HG03095 (cell line): ENCODE measurements around the gene CDH13.

Source experiments
- ATAC-seq: cut with Tn5 transposase; IDR thresholded peaks from one replicate; pipeline ENCODE4 v1.9.1; 2021; ENCODE audit warnings: moderate library complexity; ENCODE audit not compliant: unreplicated experiment

Gene CDH13

GRCh38 chr16:82682767-82683166 lies 56.0 kb downstream of the CDH13 start:
- no peak for ATAC-seq

- ATAC-seq: no peak
Measured at GRCh38 chr16:82684256-82684655, 57.5 kb downstream of the CDH13 start.

DNA sequence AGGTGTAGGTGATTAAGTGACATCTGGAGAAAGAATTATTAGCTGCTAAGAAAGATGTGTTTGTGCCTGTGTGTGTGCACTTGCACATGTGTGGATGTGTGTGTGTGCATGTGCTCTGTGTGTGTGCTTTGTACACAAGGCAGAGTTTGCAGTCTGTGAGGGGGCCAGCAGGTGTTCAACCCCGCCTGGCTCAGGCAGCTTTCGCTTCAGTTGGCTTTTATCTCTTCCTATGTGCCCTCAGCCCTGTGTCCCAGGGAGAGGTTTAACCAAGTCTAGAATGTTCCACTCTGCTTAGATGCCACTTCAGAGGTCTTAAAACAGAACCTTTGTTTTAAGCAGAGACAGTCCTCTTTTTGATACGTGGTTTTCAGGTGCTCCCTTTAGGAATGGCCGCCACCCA lies 58.8 kb downstream of the CDH13 start:
- ATAC-seq: no peak

- ATAC-seq: no peak
Measured at GRCh38 chr16:82694239-82694874, 67.6 kb downstream of the CDH13 start.

DNA sequence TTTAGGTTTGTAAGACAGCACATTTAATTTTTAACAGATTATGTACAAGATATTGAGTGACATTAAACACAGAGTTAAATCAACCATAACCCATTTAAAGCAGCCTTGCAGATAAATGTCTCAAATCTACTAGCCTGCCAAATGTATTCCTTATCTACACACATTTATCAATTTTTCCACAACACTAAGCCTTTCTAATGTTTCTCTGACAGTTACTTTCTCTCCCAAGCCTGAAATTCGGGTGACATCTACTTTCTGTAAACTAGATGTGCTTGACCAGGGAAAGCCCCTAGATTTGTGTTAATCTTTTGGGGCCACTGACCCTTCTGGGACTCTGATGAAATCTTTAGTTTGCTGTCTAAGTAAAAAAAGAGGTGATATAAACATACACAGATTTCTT lies 69.0 kb downstream of the CDH13 start:
- ATAC-seq: no peak

GRCh38 chr16:82699260-82699659 lies 72.5 kb downstream of the CDH13 start:
- ATAC-seq: no peak

GRCh38 chr16:82699711-82700495 lies 73.1 kb downstream of the CDH13 start:
- no peak for ATAC-seq

DNA sequence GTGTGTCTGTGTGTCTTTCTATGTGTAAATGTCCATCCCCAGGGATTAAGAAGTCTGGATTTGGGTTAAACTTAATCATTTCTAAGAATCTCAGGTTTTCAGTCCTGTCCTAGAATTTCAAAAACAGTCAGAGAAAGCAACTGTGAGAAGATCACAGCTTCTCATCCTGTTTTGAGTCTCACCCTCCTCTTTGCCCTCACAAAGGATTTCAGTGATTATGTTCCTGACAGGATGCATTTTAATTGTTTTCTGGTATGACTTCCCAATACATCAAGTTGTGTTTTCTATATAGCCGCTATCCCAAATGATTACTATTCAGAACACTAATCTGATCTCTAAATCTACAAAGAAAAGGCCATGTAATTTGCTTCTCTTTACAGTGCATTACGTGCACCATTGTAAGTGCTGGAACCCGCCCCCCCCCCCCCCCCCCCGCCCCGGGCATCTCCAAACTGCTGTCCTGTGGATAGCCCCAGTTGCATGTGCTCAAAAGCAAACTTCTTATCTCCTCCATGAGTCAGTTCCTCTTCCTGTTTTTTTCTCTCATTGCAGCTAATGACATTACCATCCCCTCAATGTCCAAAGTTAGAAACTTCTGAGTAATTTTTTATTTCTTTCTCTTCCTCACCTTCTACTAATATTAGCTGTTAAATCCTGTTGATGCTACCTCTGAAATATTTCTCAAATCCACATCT lies 73.9 kb downstream of the CDH13 start:
- no peak for ATAC-seq

DNA sequence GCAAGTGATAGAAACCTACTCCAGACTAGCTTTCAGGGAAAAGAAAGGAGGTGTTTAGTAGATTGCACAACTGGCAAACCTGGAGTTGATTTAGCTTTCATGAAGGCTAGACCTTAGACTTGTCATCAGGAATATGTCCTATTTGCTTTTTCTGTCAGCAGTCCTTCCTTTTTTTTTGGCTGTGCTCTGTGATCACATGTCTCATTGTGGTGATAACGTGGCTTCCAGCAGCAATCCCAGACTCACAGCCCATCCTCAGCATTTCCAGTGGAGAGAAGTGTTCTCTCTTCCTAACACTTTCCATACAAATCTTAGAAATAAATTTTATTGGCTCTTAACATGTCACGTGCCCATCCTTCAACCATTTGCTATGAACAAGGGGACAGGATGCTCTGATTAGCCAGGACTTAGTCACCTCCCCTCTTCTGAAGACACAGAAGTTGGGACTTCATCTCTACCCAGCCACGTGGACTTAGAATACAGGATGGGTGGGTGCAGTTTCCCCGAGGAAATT lies 74.7 kb downstream of the CDH13 start:
- ATAC-seq: no peak

GRCh38 chr16:82703161-82703560 lies 76.4 kb downstream of the CDH13 start:
- no peak for ATAC-seq

- ATAC-seq: no peak
Measured at GRCh38 chr16:82703871-82704768, 77.4 kb downstream of the CDH13 start.

DNA sequence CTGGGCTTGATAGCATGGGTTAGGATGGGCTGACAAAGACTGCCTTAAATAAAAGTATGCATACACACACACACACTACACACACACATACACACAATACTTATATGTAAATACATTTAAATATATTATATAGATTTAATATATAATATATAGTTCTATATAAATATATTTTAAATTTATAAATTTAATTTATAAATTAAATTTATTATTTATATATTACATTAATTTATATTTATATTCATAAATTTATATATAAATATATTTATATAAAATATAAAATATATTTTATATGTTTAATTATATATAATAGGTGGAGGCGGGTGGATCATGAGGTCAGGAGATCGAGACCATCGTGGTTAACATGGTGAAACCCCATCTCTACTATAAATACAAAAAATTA lies 83.2 kb downstream of the CDH13 start:
- no peak for ATAC-seq

DNA sequence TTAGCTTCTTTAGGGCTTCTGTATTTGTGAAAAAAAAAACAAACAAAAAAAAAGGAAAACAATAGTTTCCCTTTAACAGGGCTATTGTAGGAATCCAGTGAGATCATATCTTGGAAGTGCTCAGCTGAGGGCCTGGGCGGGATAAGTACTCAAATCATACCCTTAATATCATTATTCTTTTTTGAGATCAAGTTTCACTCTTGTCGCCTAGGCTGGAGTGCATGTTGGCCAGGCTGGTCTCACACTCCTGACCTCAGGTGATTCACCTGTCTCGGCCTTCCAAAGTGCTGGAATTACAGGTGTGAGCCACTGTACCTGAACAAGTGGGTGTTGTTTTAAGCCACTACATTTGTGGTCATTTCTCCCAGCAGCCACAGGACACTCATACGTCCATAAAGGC lies 87.0 kb downstream of the CDH13 start:
- ATAC-seq: no peak

DNA sequence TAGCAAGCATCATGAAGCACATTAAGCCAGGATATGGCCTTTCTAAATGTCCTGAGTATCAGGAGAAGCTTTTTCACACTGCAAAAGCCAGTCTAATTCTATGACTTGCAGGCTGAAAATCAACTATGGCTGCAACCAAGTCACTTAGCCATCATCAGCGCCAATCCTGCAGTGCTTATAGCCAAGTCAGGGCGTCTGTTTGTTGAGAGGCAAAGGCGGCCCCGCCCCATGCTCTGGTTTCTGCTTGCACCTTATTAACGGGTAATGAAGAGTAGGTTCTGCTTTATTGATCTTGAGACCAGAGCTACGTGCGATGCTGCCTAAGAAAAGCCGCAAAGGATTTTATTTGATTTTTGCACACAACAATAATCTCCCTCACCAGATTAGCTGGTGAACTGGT lies 88.4 kb downstream of the CDH13 start:
- no peak for ATAC-seq

- ATAC-seq: no peak
Measured at GRCh38 chr16:82715833-82716232, 89.1 kb downstream of the CDH13 start.

DNA sequence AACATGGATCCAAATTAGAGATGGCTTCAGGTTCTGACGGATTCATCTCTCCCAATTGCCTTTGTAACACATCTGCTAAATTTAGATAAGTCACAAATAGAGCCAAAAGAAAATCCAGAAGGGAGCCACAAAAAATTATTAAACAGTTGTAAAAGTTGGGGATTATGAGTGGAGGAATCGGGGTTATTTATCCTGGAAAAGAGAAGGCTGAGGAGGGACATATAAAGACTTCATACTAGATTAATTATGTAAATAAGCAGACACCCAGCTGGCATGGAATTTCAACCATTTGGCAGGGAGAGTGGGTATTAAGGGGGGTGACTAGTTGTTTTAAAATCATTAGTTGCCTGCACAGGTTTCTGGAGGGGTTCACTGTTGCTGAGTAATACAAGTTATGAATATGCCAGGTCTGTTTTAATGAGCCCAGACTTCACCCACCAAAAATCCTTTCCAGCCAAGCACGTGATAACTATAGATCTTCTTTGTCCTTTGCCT lies 89.6 kb downstream of the CDH13 start:
- ATAC-seq: no peak

- no peak for ATAC-seq
Measured at GRCh38 chr16:82720414-82720813, 93.6 kb downstream of the CDH13 start.

- ATAC-seq: no peak
Measured at GRCh38 chr16:82726306-82726705, 99.5 kb downstream of the CDH13 start.

DNA sequence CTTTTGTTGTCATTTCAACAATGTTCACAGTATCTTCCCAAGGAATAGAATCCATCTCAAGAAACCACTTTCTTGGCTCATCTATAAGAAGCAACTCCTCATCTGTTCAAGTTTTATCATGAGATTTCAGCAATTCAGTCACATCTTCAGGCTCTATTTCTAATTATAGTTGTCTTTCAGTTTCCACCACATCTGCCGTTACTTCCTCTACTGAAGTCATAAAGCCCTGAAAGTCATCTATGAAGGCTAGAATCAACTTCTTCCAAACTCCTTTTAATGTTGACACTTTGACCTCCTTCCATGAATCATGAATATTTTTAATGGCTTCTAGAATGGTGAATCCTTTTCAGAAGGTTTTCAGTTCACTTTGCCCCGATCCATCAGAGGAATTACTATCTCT lies 102.1 kb downstream of the CDH13 start:
- no peak for ATAC-seq

GRCh38 chr16:82730901-82731300 lies 104.1 kb downstream of the CDH13 start:
- no peak for ATAC-seq

GRCh38 chr16:82732461-82732860 lies 105.7 kb downstream of the CDH13 start:
- ATAC-seq: no peak
